GM23338 (cell line): ENCODE measurements around the gene CCR7. TPM values are rescaled to one million over a fixed set of nuclear protein-coding genes. Genes with fewer than 3 reads are reported as not detected.

Experiments used
- ATAC-seq: fragments of 200-7000 bp; cut with Tn5 transposase; 3 replicates; pipeline ENCODE4 v1.9.1; 2020
- DNase-seq: peaks from one replicate; pipeline ENCODE4 v3.0.0-alpha.2; 2015; ENCODE audit warnings: low spot score
- H2AFZ ChIP-seq: fragments of 200-600 bp; sonication (generic); 2 replicates; pipeline ENCODE4 v1.8.0; 2016; ENCODE audit warnings: antibody characterized with exemption, mild to moderate bottlenecking, moderate library complexity
- H3F3A ChIP-seq: fragments of 200-600 bp; sonication (generic); replicated peaks from 2 replicates; pipeline ENCODE4 v1.8.0; 2017; ENCODE audit warnings: antibody characterized with exemption, mixed run types, low read depth
- H3K27ac ChIP-seq: fragments of 200-600 bp; sonication (generic); 2 replicates; pipeline ENCODE4 v1.6.1; 2016; ENCODE audit warnings: low read depth
- H3K27me3 ChIP-seq: fragments of 200-600 bp; sonication (generic); 2 replicates; pipeline ENCODE4 v1.8.0; 2016; ENCODE audit warnings: mild to moderate bottlenecking, mixed run types, moderate library complexity; ENCODE audit not compliant: insufficient read depth
- H3K36me3 ChIP-seq: fragments of 200-600 bp; sonication (generic); 2 replicates; pipeline ENCODE4 v1.8.0; 2016; ENCODE audit warnings: mild to moderate bottlenecking; ENCODE audit not compliant: insufficient read depth
- H3K4me1 ChIP-seq: fragments of 200-600 bp; sonication (generic); 2 replicates; pipeline ENCODE4 v1.8.0; 2016; ENCODE audit warnings: mild to moderate bottlenecking, moderate library complexity; ENCODE audit not compliant: insufficient read depth
- H3K4me2 ChIP-seq: fragments of 200-600 bp; sonication (generic); 2 replicates; pipeline ENCODE4 v1.7.1; 2017; ENCODE audit warnings: mixed run types
- H3K4me3 ChIP-seq: fragments of 200-600 bp; sonication (generic); 2 replicates; pipeline ENCODE4 v1.6.1; 2016; ENCODE audit warnings: mixed run types
- H3K79me2 ChIP-seq: fragments of 200-600 bp; sonication (generic); replicated peaks from 2 replicates; pipeline ENCODE4 v1.8.0; 2017; ENCODE audit warnings: mild to moderate bottlenecking; ENCODE audit not compliant: insufficient read depth
- H3K9me2 ChIP-seq: fragments of 200-600 bp; sonication (generic); 2 replicates; pipeline ENCODE4 v1.8.0; 2017; ENCODE audit not compliant: insufficient read depth
- H4K20me1 ChIP-seq: fragments of 200-600 bp; sonication (generic); replicated peaks from 2 replicates; pipeline ENCODE4 v1.8.0; 2017; ENCODE audit warnings: mild to moderate bottlenecking; ENCODE audit not compliant: insufficient read depth
- H3K27ac Mint-ChIP-seq: 2 replicates; pipeline ENCODE4 v1.8.0; 2020; ENCODE audit warnings: inconsistent platforms, mild to moderate bottlenecking, moderate library complexity, mixed read lengths
- H3K27me3 Mint-ChIP-seq: 3 replicates; pipeline ENCODE4 v1.8.0; 2022; ENCODE audit warnings: low read depth, mild to moderate bottlenecking, moderate library complexity, mixed read lengths, inconsistent platforms; ENCODE audit not compliant: insufficient read depth, poor library complexity
- H3K36me3 Mint-ChIP-seq: 3 replicates; pipeline ENCODE4 v1.8.0; 2021; ENCODE audit warnings: low read depth, mild to moderate bottlenecking, inconsistent platforms, moderate library complexity, mixed read lengths
- H3K4me1 Mint-ChIP-seq: 3 replicates; pipeline ENCODE4 v1.8.0; 2020; ENCODE audit warnings: mild to moderate bottlenecking, inconsistent platforms, mixed read lengths
- H3K4me3 Mint-ChIP-seq: 3 replicates; pipeline ENCODE4 v1.8.0; 2021; ENCODE audit warnings: moderate library complexity, mild to moderate bottlenecking, inconsistent platforms, mixed read lengths
- H3K9me3 Mint-ChIP-seq: 3 replicates; pipeline ENCODE4 v1.8.0; 2020; ENCODE audit warnings: moderate library complexity, mild to moderate bottlenecking, inconsistent platforms, mixed read lengths
- CREB1 ChIP-seq: fragments of 250-450 bp; sonication (Bioruptor Pico); IDR thresholded peaks from 2 replicates; pipeline ENCODE4 v1.5.0; 2020; ENCODE audit warnings: low read depth, mild to moderate bottlenecking, moderate library complexity
- CTCF ChIP-seq, 2 experiments: fragments of 200-600 bp in 1 of 2; sonication (generic) in 1 of 2; conservative IDR thresholded peaks; 2 replicates each; pipeline versions ENCODE4 v1.5.1 to v1.6.1; 2016 to 2017; ENCODE audit warnings: antibody characterized with exemption in 2 of 2, low read depth in 2 of 2, mild to moderate bottlenecking in 2 of 2, moderate library complexity in 1 of 2
- EZH2 ChIP-seq: fragments of 200-600 bp; sonication (generic); IDR thresholded peaks from one replicate; pipeline ENCODE4 v1.8.0; 2017; ENCODE audit warnings: antibody characterized with exemption, mild to moderate bottlenecking, low read depth; ENCODE audit not compliant: unreplicated experiment
- EZH2phosphoT487 ChIP-seq: fragments of 200-600 bp; sonication (generic); IDR thresholded peaks from one replicate; pipeline ENCODE4 v1.8.1; 2018; ENCODE audit warnings: antibody characterized with exemption; ENCODE audit not compliant: unreplicated experiment
- JUNB ChIP-seq: IDR thresholded peaks from one replicate; pipeline ENCODE4 v1.6.1; 2016; ENCODE audit warnings: antibody characterized with exemption; ENCODE audit not compliant: unreplicated experiment
- NANOG ChIP-seq: IDR thresholded peaks from 2 replicates; pipeline ENCODE4 v1.6.1; 2016; ENCODE audit warnings: antibody characterized with exemption, borderline replicate concordance
- POLR2AphosphoS5 ChIP-seq: IDR thresholded peaks from 2 replicates; pipeline ENCODE4 v1.6.1; 2016; ENCODE audit warnings: antibody characterized with exemption, low read depth
- STAT1 ChIP-seq: IDR thresholded peaks from one replicate; pipeline ENCODE4 v1.6.1; 2016; ENCODE audit warnings: antibody characterized with exemption; ENCODE audit not compliant: unreplicated experiment
- ZNF114 ChIP-seq: fragments of 250-450 bp; sonication (Bioruptor Pico); IDR thresholded peaks from 2 replicates; pipeline ENCODE4 v1.5.0; 2020; ENCODE audit warnings: mild to moderate bottlenecking, moderate library complexity
- ZNF331 ChIP-seq: fragments of 250-450 bp; sonication (Bioruptor Pico); IDR thresholded peaks from 2 replicates; pipeline ENCODE4 v1.5.0; 2020; ENCODE audit warnings: low read depth, mild to moderate bottlenecking, moderate library complexity
- ZNF462 ChIP-seq: fragments of 250-450 bp; sonication (Bioruptor Pico); IDR thresholded peaks from 2 replicates; pipeline ENCODE4 v1.5.0; 2020; ENCODE audit warnings: mild to moderate bottlenecking, moderate library complexity
- polyA plus RNA-seq: library from polyadenylated mRNA; unstranded; fragments of >200 nt; fragmentation: Nextera tagmentation; extraction: Ambion mirVana; gene quantifications from 2 replicates; pipeline ENCODE4 v1.2.1, GENCODE V29; 2016
- total RNA-seq: library from RNA; depleted of rRNA; stranded (reverse); fragments of >200 nt; shearing (Covaris generic); gene quantifications from 2 replicates; pipeline ENCODE4 v1.2.3, GENCODE V29; 2014
- TF ChIP-seq, protein P1 (sequence below): IDR thresholded peaks from 2 replicates; pipeline ENCODE4 v1.6.1; 2016; ENCODE audit warnings: antibody characterized with exemption
- TF ChIP-seq, protein P2 (sequence below): IDR thresholded peaks from one replicate; pipeline ENCODE4 v1.6.1; 2018; ENCODE audit warnings: antibody characterized with exemption; ENCODE audit not compliant: unreplicated experiment

The CCR7 gene
- total and polyA plus RNA-seq, 2 experiments from 2014 or later = 0.37 to 0.59 TPM

DNA sequence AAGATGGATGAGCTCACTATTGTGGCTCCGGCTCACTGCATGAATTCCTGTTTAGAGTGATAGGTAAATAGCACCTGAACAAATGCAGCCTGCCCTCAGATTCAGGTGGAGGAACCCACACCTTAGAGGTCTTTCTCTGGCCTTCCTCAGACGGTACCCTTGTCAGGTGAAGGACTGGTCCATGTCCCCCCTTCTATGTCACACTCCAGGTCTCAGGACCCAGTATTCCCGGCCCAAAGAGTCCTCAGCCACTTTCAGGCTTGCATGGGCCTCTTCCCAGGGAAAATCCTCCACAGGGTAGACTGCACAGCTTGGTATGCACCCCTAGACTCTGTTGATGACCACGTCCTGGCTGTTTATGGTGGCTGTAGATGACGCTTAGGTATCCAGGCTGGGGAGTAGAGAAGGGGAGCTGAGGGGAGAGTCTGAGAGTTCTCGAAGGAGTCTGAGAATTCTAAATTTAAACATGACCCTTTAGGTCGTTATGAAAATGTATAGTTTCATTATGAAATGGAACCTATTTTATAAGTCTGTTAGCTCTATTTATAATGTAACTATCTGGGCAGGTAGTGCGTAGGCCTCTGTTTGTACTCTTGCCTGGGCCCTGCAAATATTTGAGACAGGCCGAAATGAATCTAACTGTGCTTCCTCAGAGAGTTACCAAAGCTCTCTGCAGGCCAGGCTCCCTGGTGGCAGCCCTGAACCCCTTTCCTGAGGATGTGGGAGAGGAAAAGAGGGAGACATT, 32.5 kb upstream of the CCR7 start:
- Histone ChIP-seq H3K79me2 (no peaks in the 10 kb centered on the region), H3F3A (no peaks in the 10 kb centered on the region), H2AFZ (no peak overlapping the region), H3K9me2 (no peaks in the 10 kb centered on the region), H3K4me2 (no peak overlapping the region), H3K4me1 (peaks cover 4% of the 10 kb centered on the region; the same call in 1 of the 2 replicates), H3K36me3 (no peaks in the 10 kb centered on the region), H3K27me3 (no peaks in the 10 kb centered on the region), H3K4me3 (no peak overlapping the region), H3K27ac (no peak overlapping the region), H4K20me1 (no peaks in the 10 kb centered on the region)
- Mint-ChIP-seq H3K36me3 (no peaks in the 10 kb centered on the region), H3K4me1 (peaks cover 5% of the 10 kb centered on the region; the same call in 2 of the 3 replicates), H3K27ac (no peak overlapping the region), H3K9me3 (no peaks in the 10 kb centered on the region), H3K27me3 (peaks cover 3% of the 10 kb centered on the region), H3K4me3 (no peak overlapping the region)
- no peak for ATAC-seq
- DNase-seq = no peak
- TF ChIP-seq STAT1 = no peak
- TF ChIP-seq EZH2phosphoT487 = no peak
- no peak for TF ChIP-seq POLR2AphosphoS5
- no peak for TF ChIP-seq CTCF (conservative IDR thresholded peaks at IDR 0.05; ENCODE audit: low read depth in 2 of 2)
- TF ChIP-seq, protein P1, sequence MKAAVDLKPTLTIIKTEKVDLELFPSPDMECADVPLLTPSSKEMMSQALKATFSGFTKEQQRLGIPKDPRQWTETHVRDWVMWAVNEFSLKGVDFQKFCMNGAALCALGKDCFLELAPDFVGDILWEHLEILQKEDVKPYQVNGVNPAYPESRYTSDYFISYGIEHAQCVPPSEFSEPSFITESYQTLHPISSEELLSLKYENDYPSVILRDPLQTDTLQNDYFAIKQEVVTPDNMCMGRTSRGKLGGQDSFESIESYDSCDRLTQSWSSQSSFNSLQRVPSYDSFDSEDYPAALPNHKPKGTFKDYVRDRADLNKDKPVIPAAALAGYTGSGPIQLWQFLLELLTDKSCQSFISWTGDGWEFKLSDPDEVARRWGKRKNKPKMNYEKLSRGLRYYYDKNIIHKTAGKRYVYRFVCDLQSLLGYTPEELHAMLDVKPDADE = no peak
- TF ChIP-seq ZNF114 (CRISPR knock-in tag) = no peak
- TF ChIP-seq, protein P2, sequence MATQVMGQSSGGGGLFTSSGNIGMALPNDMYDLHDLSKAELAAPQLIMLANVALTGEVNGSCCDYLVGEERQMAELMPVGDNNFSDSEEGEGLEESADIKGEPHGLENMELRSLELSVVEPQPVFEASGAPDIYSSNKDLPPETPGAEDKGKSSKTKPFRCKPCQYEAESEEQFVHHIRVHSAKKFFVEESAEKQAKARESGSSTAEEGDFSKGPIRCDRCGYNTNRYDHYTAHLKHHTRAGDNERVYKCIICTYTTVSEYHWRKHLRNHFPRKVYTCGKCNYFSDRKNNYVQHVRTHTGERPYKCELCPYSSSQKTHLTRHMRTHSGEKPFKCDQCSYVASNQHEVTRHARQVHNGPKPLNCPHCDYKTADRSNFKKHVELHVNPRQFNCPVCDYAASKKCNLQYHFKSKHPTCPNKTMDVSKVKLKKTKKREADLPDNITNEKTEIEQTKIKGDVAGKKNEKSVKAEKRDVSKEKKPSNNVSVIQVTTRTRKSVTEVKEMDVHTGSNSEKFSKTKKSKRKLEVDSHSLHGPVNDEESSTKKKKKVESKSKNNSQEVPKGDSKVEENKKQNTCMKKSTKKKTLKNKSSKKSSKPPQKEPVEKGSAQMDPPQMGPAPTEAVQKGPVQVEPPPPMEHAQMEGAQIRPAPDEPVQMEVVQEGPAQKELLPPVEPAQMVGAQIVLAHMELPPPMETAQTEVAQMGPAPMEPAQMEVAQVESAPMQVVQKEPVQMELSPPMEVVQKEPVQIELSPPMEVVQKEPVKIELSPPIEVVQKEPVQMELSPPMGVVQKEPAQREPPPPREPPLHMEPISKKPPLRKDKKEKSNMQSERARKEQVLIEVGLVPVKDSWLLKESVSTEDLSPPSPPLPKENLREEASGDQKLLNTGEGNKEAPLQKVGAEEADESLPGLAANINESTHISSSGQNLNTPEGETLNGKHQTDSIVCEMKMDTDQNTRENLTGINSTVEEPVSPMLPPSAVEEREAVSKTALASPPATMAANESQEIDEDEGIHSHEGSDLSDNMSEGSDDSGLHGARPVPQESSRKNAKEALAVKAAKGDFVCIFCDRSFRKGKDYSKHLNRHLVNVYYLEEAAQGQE = no peak
- no peak for TF ChIP-seq JUNB
- no peak for TF ChIP-seq CREB1 (CRISPR knock-in tag)
- TF ChIP-seq NANOG = no peak
- TF ChIP-seq ZNF462 = no peak
- TF ChIP-seq ZNF331 (CRISPR knock-in tag) = no peak
- no peak for TF ChIP-seq EZH2
